Stimulated activated CD8-positive, alpha-beta memory T cell treated with anti-CD3 and anti-CD28 coated beads, Interleukin-12 subunit alpha, Interleukin-12 subunit beta, amount 100 ng/mL, for 1 hour (primary cell): ENCODE data around the gene ASTN2.

Source experiments
- DNase-seq: peaks from one replicate; pipeline ENCODE4 v3.0.0-alpha.2; 2020; ENCODE audit warnings: low read depth

Gene ASTN2

DNA sequence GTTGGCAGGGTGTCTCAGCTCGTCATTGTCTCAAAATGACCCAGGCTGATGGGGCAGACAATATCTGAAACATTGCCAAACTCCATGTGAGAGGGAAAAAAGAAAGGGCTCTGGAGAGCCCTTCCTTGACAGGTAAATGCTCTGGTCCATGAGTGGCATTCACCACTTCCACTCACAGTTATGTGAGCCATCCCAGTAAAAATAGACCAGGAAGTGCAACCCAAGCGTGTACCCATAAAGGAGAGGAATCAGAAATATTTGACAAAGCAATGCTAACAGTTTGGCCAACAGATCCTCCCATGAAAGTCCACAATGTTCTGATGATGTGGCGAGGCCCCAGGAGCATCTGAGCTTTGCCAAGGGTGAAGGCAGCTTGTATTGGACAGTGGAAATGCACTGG is 49.4 kb downstream of the ASTN2 start:
- no peak for DNase-seq

DNA sequence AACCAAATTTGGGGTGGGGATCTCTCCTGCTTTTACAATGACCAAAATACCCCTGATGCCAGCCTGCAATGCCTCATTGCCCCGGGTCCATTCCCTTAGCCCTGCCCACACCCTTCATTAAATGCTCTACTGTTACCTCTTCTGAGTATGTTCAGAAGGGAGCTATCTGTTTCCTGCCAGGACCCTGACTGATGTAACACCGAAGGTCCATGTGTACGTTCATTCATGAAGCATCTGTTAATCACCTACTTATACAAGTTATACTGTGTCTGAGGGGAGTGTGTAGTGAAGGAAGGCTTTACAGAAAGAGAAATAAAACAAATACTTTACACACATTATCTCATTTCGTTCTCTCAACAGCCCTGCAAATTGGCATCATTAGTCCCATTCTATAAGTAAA is 51.9 kb downstream of the ASTN2 start:
- no peak for DNase-seq

DNA sequence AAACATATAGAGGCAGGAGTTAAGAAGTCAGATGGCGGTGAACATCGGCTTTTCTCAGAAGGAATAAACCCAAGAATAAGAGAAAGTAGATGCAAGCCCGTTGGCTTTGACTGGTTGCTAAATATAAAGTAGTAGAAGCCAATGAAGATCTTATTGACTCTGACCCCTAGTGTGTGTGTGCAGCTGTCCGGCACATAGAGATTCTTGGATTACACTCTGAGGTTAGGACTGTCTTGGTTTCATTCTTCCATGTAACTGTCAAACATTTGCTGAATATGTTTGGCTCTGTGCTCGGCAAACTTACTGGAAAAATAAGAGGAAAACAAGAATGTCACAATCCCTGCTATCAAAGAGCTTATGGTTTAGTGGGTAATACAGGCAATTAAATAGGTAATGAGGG is 54.9 kb downstream of the ASTN2 start:
- no peak for DNase-seq

DNA sequence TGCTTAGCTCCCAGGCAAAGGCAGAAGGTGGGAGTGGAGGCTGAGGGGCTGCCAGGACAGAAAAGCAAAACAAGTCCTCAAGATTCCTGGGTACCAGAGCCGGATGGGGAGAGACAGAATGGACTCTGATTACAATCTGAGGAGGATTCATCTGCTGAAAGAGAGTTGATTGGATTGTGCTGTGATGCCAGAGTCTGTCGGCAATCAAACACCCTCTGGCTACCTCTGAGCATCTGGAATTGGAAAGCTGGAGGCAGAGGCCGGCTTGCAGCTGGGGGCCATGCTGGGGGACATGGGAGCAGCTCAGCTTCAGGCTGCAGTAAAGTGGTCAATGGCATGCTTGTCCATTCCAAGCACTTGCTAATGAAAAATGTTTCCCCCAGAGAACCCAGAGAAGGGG is 59.3 kb downstream of the ASTN2 start:
- DNase-seq = no peak

DNA sequence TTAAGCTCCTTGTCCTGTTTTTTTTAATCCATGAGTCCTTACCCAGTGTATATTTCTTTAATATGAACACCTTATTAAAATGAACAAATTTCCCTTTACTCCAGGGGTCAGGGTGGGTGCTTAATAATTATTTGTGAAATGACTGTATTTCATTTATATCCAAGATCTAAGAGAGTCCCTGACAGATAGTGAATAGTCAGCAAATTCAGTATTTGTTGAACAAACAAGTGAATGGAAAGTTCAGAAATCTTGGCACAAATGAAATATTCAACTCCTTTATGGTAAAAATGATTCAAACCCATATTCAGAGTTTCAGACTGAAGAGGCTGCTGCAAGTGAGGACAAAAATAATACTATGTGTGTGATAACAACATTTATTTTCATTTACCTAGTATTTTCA is 59.9 kb downstream of the ASTN2 start:
- no peak for DNase-seq

DNA sequence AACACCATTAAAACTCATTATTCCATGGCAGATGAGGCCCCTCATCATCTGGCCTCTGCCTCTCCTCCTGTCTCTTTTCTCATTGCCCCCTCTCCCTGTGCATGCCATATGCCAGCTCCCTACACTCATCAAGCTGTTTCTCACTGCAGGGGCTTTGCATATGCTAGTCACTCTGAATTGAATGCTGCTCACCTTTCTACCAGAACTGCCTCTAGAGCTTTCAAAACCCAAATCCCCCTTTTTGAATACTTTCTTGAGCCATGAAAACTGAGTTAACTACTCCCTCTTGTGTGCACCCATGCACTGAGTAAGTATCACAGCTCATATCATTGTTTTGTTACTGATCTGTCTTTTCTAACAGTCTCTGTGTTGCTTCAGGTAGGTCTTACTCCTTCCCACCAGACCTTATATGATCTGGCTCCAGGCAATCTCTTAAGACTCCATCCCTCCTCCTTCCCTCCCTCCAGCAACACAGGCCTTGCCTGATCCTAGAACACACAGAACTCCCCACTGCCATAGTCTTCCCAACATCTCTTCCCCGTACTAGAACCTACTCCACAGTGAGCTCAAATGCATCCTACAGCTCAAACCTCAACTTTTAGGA is 60.5 kb downstream of the ASTN2 start:
- DNase-seq = no peak

DNA sequence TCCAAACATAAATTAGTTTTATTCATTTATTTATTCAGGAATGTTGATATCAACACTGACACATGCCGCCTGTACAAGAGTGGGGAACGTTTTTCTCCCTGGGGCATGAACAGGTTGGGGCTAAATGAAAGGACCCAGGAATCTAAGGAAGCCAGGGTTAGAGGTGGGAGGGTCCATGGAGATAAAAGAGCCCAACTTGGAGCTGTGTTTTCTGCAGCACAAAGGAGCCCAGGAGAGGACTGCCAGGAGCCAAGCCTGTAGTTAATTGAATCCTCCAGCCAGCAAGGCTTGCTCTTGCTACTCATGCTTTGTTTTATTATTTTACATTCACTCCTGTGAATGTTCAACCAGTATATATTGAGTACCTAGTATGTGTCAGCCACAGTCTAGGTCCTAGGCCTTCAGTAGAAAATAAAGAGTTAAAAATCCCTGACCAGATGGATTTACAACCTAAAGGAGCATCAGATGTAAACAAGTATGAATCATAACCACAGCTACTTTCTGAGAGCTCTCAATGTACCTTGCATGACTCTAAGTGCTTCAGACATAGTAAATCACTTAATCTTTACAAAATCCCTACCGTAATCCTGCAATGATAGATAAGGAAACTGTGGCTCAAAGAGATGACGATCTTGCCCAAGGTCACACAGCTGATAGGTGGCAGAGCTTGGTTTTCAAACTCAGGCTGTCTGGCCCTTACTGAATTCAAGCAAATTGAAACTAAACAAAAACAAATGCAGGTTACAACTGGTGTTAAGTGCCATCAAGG is 69.8 kb downstream of the ASTN2 start:
- no peak for DNase-seq

DNA sequence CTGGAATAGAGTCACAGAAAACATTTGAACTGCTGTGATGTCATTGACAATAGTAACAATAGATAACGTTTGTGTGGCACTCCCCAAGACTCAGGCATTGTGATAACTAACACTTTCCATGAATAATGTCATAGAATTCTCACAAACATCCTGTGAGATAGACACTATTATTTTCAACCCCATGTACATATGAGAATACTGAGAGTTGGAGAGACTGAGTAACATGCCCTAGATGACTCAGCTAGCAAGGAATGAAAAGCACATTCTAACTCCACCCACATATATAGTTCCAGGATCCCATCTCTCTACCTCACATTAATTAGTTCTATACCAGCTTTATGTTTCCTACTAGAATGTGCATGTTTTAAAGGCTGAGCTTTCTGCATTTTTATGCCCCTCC is 71.4 kb downstream of the ASTN2 start:
- DNase-seq = no peak

DNA sequence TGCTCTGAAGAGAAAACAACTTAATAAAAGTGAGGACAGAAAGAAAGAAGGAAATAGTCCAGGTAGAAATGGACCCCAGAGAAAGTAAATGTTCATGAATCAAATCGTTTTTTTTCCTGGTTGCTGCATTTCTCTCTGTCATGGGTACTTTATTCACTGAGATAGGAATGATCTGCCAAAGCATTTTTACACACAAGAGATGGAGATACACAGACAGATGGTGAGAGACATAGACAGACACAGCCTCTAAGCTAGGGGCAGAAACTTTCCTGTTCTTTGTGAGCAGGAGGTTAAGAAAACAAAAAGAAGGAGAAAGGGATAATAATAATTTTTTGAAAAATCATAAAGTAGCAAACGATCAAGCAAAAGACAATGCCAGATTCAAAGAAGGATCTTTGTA is 73.7 kb downstream of the ASTN2 start:
- no peak for DNase-seq

DNA sequence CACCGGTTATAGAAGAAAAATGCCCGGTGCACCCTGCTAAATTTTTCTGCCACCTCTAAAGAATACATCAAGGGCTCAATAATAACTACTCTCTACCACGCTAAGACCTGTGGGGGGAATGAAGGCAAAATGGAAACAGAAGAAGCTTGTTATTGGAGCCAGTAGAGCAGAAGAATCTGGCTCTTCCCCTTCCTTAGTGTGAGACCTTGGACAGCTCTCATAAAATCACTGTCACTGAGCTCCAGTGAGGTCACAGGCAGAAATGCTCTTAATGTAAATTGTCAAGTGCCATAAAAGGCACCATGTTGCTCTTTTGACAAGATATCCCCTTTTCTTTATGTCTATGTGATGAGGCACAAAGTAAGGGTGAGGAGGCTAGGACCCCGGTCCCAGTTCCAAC is 74.4 kb downstream of the ASTN2 start:
- no peak for DNase-seq

DNA sequence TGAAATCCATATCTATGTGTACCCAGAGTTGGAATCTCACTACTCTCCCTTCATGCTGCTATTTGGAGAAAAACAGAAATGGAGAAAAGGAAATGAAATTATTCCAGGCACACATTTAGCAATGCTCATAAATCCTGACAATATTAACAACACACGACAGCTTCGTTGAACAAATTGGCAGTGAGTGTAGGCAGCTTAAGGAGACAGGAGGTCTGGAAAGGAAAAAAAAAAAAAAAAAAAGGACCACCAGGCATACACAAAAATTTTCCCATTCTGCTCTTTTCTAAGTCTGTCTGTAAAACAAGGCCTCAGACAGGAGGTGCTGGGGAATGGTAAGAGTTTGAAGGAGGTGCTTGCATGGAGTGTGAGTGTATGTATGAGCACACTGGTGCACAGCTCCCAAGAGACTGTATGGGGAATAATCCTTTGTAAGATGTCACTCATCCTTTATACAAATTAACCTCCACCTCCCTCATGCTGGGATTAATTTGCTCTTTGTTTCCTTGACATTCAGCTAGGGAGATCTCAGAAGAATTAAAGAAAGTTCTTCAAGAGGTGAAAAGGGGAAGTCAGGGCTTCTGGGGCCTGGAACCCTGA is 78.9 kb downstream of the ASTN2 start:
- no peak for DNase-seq

DNA sequence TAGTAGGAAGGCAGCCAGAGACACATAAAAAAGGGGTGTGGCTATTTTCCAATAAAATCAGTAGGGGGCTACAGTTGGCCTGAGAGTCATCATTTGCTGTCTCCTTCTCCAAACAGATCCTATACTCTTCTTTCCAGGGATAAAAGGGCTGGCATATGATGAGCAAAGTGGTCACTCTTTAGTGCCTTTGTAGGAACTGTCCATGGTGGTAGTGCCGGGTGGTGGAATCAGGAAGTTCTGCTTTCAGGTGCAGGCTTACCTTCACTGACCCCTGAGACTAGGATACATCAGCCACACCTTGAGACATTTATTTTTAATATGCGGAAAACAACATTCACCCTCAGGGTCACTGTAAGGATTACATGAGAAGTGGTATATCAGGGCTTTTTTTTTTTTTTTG is 80.8 kb downstream of the ASTN2 start:
- no peak for DNase-seq

DNA sequence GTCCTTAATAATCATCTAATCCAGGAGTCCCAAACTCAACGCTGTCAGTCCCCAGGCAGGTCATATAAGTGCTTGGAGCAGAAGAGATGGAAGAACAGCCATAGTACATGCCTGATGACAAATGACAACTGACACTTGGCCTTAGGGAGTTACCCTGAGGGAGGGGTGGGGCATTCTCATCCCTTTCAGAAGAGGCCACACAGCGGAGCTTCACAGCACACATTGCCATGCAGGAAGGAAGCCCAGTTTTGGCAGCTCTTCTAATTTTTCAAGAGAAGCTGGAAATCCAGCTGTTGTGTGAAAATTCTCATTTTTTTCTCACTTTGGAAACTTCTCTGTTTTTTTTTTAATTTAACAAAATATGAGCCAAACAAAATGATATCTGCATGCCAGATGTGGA is 89.0 kb downstream of the ASTN2 start:
- DNase-seq = no peak

DNA sequence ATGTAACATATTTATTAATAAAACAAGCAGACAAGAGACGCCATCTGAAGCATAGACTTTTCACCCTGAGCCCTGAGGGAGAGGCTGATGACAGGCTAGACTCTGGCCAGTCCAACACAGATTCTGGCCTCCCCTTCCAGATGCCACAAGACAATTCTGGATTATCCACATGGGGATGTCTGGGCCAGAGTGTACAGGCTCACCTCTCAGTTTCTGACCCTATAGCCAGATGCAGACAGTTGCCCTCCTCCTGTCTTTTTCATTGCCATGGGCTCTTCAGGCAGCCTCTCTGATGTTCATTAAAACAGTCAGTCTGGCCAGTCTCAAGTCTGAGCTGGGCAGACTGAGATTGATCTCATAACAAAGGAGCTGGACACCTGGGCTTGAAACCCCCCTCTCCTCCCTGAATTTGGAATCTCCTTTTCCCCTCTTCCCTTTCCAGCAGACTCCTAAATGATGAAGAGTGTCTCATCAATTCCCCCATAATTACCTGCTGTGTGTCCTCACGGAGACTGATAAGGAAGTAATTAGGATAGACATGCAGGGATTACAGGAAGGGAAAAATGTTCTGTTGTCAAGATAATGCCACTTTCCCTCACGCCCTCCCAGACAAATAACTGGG is 89.6 kb downstream of the ASTN2 start:
- no peak for DNase-seq

DNA sequence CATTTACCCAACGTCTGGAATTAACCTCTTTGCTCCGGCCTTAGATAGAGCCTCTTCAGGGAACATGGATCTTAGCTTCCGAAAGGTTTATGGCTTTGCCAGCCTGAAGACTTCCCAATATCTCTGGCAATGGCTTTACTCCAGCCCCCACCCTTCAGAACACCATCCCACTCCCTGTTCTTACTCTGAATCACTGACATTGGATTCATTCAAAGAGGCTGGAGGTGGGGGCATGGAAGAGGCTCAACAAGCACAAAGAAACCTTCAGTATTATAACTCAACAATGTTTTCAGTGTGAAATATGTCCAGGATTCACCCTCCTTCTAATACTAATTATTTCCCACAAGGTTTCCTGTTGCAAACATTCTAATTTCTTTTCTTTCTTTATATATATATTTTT is 91.5 kb downstream of the ASTN2 start:
- DNase-seq = no peak

DNA sequence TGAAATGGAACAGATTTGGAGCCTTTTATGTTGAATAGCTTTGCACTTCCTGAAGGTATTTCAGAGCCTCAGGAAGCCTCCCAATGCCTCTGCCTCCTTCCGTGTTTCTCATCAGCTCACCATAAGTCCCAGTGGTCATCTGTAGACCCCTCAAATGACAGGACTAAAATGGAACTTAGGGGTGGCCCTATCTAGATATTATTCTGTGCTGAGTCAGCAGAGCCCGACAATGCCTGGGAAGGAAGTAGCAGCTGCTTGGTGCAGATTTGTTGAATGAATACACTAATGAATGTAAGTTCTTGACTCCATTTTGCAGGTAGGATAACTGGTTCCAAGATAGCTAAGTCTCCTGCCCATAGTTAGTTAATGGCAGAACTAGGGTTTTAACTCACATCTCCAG is 97.7 kb downstream of the ASTN2 start:
- DNase-seq = no peak

DNA sequence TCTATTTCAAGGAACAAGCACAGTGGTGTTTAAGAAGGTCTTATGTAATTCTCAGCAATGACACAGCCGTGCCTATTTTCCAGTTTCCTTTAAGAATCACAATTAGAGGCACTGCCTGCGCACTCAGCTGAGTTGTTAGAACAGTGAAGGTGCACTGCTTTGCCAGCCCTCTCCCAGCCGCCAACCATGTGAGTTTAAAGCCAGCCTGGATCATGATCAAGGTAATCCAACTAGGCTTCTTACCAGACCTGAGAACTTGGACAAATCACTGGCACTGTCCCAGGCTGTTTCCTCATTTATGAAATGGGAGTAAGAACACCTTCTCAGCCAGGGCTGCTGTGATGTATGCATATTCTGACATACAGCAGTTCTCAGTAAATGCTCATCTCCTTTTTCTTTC is 99.6 kb downstream of the ASTN2 start:
- no peak for DNase-seq

DNA sequence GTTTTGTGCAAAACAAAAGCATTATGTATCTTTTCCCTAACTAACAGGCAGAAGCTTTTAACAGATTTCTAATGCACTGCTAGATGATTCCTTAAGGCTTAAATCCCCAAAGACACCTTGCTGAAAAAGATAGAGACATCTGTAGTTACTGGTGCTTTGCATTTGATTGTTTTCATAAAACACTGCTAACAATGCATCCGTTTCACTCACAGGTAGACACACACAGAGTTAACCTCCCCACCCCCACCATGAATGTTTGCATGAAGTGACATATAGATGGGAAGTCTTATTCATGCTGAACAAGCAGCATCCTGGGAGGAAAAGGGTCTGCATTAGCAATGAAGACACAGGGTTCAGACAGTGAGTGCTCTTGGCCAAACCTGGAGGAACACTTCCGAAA is 100.9 kb downstream of the ASTN2 start:
- DNase-seq = no peak

DNA sequence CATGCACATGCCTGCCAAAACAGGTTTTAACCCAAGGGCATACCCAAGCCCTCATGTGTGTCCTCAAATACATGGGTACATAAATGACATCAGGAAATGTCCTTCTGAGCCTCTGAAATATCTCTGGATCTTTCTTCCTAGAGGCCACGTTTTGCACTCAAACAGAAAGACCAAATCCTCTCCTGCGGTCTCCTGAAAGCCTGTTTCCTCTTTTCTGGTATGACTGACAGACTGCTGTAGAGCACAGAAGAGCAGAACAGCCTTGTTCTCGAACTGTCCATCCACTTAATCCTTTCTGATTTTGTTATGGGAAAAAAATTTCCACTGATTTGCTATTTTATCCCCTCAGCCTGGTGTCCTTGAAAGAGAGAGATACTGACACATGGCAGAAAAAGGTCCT is 107.2 kb downstream of the ASTN2 start:
- DNase-seq = no peak

DNA sequence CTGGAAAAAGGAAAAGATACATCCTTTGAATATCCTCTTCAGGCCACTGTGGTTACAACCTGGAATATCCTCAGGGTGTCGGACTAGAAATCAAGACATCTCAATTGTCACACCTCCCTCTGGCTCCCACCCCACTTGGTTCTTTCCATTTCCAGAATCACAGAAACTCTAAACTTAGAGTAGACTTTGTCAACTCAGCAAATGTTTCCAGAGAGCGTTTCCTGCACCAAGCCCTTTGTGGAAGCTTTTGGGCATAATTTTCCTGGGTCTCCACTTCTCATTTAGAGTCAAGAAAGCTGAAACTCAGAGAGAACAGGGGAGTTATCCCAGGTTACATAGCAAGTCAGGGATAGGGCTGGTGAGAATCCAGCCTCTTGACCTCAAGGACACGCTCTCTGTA is 108.8 kb downstream of the ASTN2 start:
- DNase-seq = no peak

DNA sequence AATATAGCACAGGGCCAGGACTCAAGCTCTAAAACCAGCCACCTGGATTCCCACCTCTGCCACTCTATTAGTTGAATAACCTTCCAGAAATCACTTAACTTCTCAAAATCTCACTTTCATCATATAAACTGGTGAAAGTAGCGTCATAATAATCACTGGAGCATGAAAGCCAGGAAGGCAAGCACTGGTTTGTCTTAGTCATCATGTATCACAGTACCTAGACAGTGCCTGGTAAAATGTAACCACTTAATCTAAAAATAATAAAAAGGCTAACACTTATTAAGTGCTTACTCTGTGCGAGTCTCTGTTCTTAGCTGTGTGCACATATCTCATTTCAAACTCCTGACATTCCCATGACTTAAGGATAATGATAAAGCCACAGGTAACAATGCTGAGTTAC is 109.4 kb downstream of the ASTN2 start:
- no peak for DNase-seq

DNA sequence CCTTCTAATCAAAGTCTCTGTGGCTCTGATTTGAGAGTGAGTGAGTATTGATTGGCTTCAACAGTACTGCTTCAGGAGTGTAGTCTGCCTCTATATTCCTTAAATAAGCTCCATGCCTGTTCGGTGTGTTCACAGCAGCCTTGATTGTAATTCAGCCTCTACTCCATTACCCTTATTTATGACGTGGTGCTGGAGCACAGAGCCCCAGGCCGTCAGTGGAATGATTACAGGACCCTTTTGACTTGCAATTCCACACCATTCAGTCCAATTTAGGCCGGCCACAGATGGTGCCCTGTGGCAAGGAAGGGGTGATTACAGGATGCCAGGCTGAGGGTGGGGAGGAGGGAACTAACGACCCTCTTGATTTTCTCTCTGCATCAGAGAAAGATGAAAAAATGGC is 110.3 kb downstream of the ASTN2 start:
- DNase-seq = no peak

DNA sequence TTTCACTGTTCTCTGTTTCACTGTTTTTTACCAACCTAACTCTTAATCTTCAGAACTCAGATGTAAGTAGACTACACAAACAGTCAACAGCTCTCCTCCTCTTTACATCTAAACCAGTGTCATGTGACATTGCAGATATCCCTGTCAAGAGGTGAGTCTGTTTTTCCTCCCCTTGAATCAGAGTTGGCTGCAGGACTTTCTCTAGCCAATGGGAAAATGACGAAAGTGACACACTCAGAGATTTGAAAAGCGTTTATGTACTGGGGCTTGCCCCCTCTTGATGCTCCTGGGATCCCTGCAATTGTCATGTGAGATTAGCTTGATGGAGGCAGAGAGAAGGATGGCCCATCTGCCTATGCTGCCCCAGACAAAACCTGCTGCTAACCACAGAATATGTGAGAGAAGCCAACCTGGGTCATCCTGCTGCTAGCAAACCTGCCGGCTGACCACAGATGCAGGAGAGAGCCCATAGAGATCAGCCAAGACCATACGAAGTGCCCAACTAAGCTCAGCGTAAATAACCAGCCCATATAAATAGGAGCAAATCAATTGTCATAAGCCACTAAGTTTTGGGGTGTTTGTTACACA is 111.1 kb downstream of the ASTN2 start:
- no peak for DNase-seq
